Measurements from ENCODE around the gene NEMF.
"Not testable (repeated sequence)": the region's sequence is repeated elsewhere in the genome, so short reads cannot be mapped to it uniquely, and the experiment has no call there.

The NEMF gene

GRCh38 chr14:49796025-49796424 is 56.6 kb downstream of the NEMF start:
- no peak for FAIRE-seq

GRCh38 chr14:49792618-49793017 is 60.0 kb downstream of the NEMF start:
- no peak for FAIRE-seq

GRCh38 chr14:49786315-49786714 is 66.3 kb downstream of the NEMF start:
- no peak for FAIRE-seq

GRCh38 chr14:49783394-49784014 is 69.1 kb downstream of the NEMF start:
- FAIRE-seq: no peak

- not testable (repeated sequence) for FAIRE-seq
These were observed 71.5 kb downstream of the NEMF start for GRCh38 chr14:49781040-49781439.

GRCh38 chr14:49778421-49778820 is 74.2 kb downstream of the NEMF start:
- no peak for FAIRE-seq

- FAIRE-seq: no peak
These were observed 78.5 kb downstream of the NEMF start for GRCh38 chr14:49774106-49774505.

GRCh38 chr14:49771691-49772090 is 80.9 kb downstream of the NEMF start:
- not testable (repeated sequence) for FAIRE-seq

GRCh38 chr14:49770212-49770817 is 82.3 kb downstream of the NEMF start:
- no peak for FAIRE-seq

- no peak for FAIRE-seq
These were observed 82.9 kb downstream of the NEMF start for GRCh38 chr14:49769581-49770211.

GRCh38 chr14:49769171-49769570 is 83.4 kb downstream of the NEMF start:
- no peak for FAIRE-seq

GRCh38 chr14:49768301-49769121 is 84.1 kb downstream of the NEMF start:
- FAIRE-seq: no peak

GRCh38 chr14:49767571-49768300 is 84.9 kb downstream of the NEMF start, which contains the start of gene KLHDC2:
Gene KLHDC2 (plus strand): TSS chr14:49768153. CDS start chr14:49768469, 316 bp downstream.
- FAIRE-seq: no peak

- FAIRE-seq: no peak
These were observed 85.4 kb downstream of the NEMF start for GRCh38 chr14:49767270-49767570.

GRCh38 chr14:49766839-49767238 is 85.7 kb downstream of the NEMF start:
- FAIRE-seq: no peak

GRCh38 chr14:49761839-49762551 is 90.6 kb downstream of the NEMF start:
- FAIRE-seq: no peak

- no peak for FAIRE-seq
These were observed 97.2 kb downstream of the NEMF start for GRCh38 chr14:49755378-49755777.

GRCh38 chr14:49754570-49755097 is 98.0 kb downstream of the NEMF start:
- no peak for FAIRE-seq

GRCh38 chr14:49746476-49746875 is 106.1 kb downstream of the NEMF start:
- not testable (repeated sequence) for FAIRE-seq

- no peak for FAIRE-seq
These were observed 107.4 kb downstream of the NEMF start for GRCh38 chr14:49745191-49745590.

GRCh38 chr14:49735669-49736068 is 116.9 kb downstream of the NEMF start:
- not testable (repeated sequence) for FAIRE-seq

- no peak for FAIRE-seq
These were observed 118.8 kb downstream of the NEMF start for GRCh38 chr14:49733836-49734235.

Measured in G401.6 (cell line).